Fibroblast of upper back skin (primary cell): Measurements from ENCODE around the gene MS4A3.
"Not testable (repeated sequence)": the region's sequence is repeated elsewhere in the genome, so short reads cannot be mapped to it uniquely, and the experiment has no call there.

Experiments
- DNase-seq: peaks from one replicate; pipeline ENCODE4 v3.0.0-alpha.2; 2013

Gene MS4A3

GRCh38 chr11:60095477-60096120 lies 39.1 kb downstream of the MS4A3 start:
- DNase-seq: no peak

- DNase-seq: no peak
These were observed 40.7 kb downstream of the MS4A3 start for GRCh38 chr11:60097189-60097588.

- DNase-seq: no peak
These were observed 42.0 kb downstream of the MS4A3 start for GRCh38 chr11:60098508-60098907.

- DNase-seq: no peak
These were observed 44.1 kb downstream of the MS4A3 start for GRCh38 chr11:60100516-60100915.

DNA sequence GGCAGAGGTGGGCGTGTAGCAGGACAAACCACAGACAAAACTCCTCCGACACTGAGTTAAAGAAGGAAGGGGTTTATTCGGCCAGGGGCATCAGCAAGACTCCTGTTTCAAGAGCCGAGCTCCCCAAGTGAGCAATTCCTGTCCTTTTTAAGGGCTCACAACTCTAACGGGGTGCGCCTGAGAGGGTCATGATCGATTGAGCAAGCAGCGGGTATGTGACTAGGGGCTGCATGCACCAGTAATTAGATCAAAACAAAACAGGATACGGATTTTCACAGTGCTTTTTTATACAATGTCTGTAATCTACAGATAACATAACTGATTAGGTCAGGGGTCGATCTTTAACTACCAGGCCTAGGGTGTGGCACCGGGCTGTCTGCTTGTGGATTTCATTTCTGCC lies 44.9 kb downstream of the MS4A3 start:
- not testable (repeated sequence) for DNase-seq

DNA sequence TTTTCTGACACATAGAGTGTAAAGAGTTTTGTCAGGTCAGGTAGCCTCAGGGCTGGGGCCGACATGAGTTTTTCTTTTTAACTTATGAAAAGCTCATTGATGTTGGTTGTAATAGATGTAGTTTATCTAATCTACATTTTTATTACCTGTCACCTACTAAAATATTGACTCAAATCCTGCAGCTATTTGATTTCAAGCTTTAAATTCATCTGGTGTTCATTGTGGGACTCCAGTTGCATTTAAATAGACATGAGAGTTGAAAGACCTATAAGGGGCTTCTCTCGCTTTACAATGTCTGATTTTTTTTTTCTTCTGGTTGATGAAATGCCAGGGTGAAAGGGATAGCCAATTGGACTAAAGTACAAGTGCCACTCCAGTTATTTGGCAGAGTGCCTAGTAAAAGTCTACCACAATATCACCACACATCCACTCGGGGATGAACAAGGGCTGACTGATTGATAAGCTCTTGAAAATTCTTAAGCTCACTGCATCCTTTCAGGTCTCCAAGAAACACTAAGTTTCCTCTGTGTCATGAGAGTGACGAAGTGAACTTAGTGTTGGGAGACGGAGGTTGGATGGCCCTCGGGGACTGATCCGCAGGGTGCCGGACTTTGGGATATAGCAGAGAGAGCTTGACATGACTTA lies 48.1 kb downstream of the MS4A3 start:
- DNase-seq: not testable (repeated sequence)

GRCh38 chr11:60108631-60109030 lies 52.2 kb downstream of the MS4A3 start:
- not testable (repeated sequence) for DNase-seq

- DNase-seq: no peak
These were observed 55.3 kb downstream of the MS4A3 start for GRCh38 chr11:60111793-60112192.

- DNase-seq: no peak
These were observed 60.7 kb downstream of the MS4A3 start for GRCh38 chr11:60116996-60117790.

- no peak for DNase-seq
These were observed 61.9 kb downstream of the MS4A3 start for GRCh38 chr11:60118338-60118737.

DNA sequence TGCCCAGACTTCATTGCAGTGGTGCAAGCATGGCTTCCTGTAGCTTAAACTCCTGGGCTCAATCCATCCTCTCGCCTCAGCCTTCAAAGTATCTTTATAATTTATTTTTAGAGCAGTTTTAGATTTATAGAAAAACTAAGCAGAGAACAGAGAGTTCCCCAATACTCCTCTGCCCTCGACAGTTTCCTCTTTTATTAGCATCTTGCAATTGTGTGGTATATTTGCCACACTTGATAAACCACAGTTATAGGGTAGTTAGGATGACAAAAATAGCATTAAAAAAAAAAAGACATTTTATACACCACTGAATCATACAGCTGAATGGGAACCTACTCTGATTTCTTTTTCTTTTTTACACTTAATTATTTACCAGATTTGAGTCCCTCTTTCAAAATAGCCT lies 63.2 kb downstream of the MS4A3 start:
- DNase-seq: no peak
